ENCODE results near the gene CACNA2D1.
"Not testable (repeated sequence)": the region's sequence is repeated elsewhere in the genome, so short reads cannot be mapped to it uniquely, and the experiment has no call there.

CACNA2D1 gene

DNA sequence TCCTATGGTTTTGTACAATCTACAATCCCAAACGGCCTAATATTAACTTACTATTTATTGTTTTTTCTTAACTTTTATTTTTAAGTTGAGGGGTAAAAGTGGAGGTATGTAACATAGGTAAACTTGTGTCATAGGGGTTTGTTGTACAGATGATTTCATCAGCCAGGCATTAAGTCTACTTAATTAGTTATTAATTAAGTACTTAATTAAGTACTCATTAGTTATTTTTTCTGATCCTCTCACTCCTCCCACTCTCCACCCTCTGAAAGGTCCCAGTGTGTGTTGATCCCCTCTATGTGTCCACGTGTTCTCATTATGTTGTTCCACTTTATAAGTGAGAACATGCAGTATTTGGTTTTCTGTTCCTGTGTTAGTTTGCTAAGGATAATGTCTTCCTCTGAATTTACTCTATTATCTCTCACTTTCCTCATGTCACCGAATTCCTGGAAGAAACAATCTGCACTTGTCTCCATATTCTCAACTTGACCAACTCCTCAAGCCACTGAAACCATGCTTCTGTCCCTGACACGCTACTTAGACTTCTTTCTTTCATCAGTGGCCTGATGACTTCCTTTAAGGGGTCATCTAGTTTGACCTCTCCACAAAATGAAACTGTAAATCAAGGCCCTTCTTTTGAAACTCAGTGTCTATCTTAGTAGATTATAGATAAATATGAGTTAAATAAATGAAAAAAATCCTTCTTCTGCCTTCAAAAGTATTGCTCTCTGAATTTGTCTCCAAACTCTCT lies 9.1 kb downstream of the CACNA2D1 start:
- no peak for DNase-seq (ENCODE audit: low read depth in 2 of 2)

DNA sequence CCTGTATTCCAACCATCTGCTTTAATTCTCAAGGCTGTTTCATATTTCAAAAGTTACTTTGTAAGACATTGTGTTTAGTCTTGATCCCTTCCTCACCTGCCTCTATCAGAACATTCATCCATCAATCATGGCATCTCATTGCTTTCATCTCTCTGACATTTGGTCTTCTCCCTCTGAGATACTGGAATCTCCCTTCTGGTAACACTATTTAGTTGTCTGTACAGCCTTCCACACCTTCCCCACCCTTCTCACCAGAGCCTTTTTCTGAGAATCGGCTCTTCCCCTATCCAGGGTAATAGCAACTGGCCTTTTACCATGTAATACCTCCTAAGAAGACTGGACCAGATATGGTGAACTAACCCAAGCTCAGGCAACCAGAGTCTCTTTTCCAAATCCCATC lies 10.1 kb downstream of the CACNA2D1 start:
- DNase-seq (ENCODE audit: low read depth in 2 of 2): no peak

DNA sequence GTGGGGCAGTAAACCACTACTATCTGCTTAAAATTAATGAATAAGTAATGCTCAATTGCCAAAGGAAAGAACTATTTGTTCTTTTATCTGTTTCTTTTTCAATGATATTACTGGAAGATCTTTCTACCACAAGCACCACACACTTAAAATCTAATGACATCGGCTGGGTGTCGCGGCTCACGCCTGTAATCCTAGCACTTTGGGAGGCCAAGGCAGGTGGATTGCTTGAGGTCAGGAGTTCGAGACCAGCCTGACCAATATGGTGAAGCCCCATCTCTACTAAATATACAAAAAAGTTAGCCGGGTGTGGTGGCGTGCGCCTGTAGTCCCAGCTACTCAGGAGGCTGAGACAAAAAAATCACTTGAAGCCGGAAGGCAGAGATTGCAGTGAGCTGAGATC lies 10.8 kb downstream of the CACNA2D1 start:
- not testable (repeated sequence) for DNase-seq (ENCODE audit: low read depth in 2 of 2)

DNA sequence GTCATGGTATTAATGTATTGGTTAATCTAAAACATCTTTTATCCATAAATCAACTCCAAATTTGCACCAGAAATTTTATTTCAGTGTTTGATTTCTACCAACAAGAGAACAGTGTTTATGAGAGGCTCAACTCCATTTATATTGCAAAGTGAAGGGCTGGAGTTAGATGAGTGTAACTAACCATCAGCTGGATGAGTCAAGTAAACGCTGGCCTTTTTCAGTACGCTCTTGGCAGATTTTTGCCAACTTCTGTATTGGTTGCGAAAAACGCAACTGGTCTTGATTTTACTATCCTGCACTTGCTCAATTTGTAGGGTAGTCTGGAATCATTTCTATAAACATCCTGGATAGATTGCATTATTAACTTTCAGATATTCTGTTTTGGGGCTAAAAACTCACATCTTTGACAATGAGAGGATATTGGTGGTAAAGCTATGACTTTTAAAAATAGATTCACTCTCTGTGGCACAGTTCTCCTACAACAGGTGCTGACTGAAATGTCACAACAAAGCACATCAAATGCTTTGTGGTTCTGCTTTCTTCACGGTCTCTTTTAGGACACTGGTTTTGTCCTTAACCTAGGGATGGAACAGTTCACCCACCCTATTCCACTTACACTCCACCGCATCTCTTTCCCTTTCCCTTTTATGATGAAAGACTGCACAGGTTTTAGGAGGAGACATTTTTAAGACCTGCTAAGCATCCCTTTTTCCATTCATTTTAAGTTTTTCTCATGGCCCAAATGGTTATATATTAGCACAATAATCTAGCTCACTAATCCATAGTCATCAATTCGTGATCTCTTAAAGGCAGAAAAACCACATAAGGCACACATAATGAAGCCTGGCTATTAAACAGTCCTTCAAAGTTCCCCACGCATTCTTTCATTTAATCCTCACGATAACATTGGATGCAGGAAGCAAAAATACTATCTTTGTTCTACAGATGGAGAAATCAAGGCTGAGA lies 12.8 kb downstream of the CACNA2D1 start:
- no peak for DNase-seq (ENCODE audit: low read depth in 2 of 2)

- DNase-seq (ENCODE audit: low read depth in 2 of 2): no peak
Observed at GRCh38 chr7:82429408-82429807, 14.2 kb downstream of the CACNA2D1 start.

GRCh38 chr7:82428186-82428961 lies 15.2 kb downstream of the CACNA2D1 start:
- DNase-seq (ENCODE audit: low read depth in 2 of 2): no peak

DNA sequence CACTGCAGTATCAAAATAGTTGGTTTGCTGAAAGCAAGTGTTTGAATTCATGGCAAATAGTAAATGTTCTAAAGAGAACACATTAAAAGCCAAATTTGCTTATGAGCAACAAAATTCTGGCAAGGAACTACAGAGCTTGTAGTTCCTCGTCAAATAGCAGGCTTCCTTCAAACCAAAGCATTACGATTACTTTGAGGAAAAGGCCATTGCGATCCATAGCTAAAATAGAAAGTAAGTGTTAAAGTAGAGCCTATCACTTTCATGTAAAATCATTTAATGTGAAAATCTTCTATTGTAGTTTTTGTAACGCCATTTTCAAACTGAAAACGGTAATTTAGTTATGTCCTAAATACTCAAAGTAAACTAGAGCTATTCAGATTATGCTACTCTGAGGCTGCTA lies 20.1 kb downstream of the CACNA2D1 start:
- no peak for DNase-seq (ENCODE audit: low read depth in 2 of 2)

GRCh38 chr7:82419200-82419599 lies 24.4 kb downstream of the CACNA2D1 start:
- DNase-seq (ENCODE audit: low read depth in 2 of 2): no peak

DNA sequence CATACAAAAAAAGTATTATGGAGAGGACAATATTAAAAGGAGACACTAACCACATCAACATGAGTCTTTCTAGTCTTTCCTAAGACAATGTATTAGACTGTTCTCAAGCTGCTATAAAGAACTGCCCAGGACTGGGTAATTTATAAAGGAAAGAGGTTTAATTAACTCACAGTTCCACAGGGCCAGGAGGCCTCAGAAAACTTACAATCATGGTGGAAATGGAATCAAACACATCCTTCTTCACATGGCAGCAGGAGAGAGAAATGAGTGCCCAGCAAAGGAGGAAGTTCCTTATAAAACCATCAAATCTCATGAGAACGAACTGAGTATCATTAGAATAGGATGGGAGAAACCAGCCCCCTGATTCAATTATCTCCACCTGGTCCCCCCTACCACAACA lies 25.7 kb downstream of the CACNA2D1 start:
- no peak for DNase-seq (ENCODE audit: low read depth in 2 of 2)

GRCh38 chr7:82416402-82416801 lies 27.2 kb downstream of the CACNA2D1 start:
- DNase-seq (ENCODE audit: low read depth in 2 of 2): no peak

- DNase-seq (ENCODE audit: low read depth in 2 of 2): no peak
Observed at GRCh38 chr7:82414389-82414788, 29.2 kb downstream of the CACNA2D1 start.

- DNase-seq (ENCODE audit: low read depth in 2 of 2): no peak
Observed at GRCh38 chr7:82413237-82413636, 30.3 kb downstream of the CACNA2D1 start.

- no peak for DNase-seq (ENCODE audit: low read depth in 2 of 2)
Observed at GRCh38 chr7:82411732-82412131, 31.8 kb downstream of the CACNA2D1 start.

DNA sequence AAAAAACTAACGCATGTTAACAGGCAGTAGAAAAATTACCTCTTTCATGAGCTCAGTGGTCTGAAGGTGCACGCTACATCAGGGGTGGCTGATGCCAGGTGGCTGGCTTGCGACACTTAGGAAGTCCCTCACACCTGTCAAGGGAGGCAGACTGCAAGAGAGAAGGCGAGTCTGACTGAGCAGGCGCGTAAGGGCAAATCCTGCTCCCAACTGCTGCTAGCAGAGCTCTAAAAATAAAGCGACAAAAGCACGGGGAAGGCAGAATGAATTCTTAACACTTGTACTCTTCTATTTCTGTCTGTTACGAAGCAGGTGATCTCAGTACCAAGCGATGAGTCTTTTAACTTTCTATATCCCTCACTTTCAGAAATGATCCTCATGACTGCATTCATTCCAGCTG lies 33.1 kb downstream of the CACNA2D1 start:
- DNase-seq (ENCODE audit: low read depth in 2 of 2): no peak

DNA sequence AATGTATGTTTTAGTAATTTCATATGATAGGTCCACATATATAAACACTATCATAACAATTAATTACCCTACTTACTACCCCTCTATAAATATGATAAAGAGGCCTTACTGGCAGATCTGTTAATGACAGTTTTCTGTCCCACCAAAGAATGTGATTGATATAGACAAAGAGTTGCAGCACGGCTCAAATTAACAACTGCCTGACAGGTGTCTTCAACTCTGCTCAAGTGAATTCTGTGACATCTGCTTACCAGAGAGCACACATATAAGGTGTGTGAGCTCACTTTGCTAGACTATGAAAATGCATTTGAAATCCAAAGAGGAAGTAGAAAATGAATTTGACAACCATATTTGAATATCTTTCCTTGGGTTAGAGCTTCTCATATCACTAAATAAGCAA lies 36.6 kb downstream of the CACNA2D1 start:
- DNase-seq (ENCODE audit: low read depth in 2 of 2): no peak

DNA sequence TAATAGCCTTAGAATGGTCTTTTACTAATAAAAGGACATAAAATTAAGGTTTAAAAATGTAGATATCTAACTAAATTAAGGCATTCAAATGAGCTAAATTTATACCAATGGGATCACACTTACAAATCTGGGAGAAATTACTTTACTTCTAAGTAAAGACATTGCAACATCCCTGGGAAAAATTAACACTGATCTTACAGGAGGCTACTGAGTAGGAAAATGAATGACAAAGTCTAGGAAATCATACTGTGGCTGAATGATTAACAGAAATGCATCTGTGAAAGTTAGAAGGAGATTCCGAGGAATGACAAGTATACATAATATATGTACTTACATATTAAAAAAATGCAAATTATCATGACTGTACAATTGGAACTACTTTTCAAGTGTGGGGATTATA lies 38.3 kb downstream of the CACNA2D1 start:
- DNase-seq (ENCODE audit: low read depth in 2 of 2): no peak

- DNase-seq (ENCODE audit: low read depth in 2 of 2): no peak
Observed at GRCh38 chr7:82404652-82405051, 38.9 kb downstream of the CACNA2D1 start.

- DNase-seq (ENCODE audit: low read depth in 2 of 2): no peak
Observed at GRCh38 chr7:82404094-82404493, 39.5 kb downstream of the CACNA2D1 start.

- no peak for DNase-seq (ENCODE audit: low read depth in 2 of 2)
Observed at GRCh38 chr7:82397879-82398524, 45.6 kb downstream of the CACNA2D1 start.

DNA sequence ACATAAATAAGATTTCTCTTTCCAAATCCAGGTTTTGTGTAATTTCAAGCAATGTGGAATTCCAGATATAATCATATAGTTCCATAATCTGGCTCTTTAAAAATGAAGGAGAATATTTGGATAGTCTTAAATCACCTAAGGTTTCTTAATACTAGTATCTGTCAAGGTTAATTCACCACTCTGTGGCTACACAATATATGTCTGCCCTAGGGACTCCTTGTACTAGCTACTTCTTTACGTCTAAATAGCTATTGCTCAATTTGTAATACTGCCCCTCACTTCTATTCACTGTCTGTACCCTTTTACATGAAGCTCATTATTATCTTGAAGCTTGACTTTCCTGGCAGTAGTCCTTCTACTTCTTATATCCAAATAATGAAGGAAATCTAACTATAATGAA lies 47.2 kb downstream of the CACNA2D1 start:
- DNase-seq (ENCODE audit: low read depth in 2 of 2): no peak

DNA sequence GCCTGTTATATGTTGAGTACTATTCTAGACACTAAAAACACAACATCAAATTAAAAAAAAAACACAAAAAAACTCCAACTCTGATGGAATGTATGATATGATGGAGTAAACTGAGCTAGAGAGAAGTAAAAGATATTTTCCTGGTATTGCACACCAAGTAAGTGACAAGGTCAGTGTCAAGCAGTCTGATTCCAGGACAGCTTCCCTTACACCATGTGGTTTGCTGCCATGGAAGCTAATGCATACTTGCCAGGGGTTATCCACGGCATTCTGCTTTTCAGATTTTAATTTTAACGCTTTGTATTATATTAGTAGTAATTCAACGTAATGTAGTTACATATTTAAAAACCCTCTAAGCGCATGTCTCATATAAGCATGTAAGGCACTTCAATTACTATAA lies 48.4 kb downstream of the CACNA2D1 start:
- no peak for DNase-seq (ENCODE audit: low read depth in 2 of 2)

DNA sequence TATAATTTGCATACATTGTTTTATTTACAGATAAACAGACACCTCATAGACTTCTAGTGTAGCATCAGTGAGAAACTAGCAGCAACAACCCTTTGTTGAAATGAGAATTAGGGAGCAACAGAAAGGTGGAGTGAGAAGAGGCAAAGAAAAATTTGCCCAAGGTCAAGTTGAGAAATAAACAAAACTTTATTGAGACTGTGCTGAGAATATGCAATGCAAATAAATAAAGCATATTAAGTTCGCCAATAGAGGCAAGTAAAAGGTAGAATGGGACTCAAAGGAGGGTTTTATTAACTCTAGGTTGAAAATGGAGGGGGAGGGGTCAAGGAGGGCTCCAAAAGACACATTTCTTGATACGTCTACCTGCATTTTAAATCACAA lies 49.7 kb downstream of the CACNA2D1 start:
- DNase-seq (ENCODE audit: low read depth in 2 of 2): no peak
